ENCODE data around the gene SYNDIG1.
"Not testable (repeated sequence)": the region's sequence is repeated elsewhere in the genome, so short reads cannot be mapped to it uniquely, and the experiment has no call there.

The SYNDIG1 gene

DNA sequence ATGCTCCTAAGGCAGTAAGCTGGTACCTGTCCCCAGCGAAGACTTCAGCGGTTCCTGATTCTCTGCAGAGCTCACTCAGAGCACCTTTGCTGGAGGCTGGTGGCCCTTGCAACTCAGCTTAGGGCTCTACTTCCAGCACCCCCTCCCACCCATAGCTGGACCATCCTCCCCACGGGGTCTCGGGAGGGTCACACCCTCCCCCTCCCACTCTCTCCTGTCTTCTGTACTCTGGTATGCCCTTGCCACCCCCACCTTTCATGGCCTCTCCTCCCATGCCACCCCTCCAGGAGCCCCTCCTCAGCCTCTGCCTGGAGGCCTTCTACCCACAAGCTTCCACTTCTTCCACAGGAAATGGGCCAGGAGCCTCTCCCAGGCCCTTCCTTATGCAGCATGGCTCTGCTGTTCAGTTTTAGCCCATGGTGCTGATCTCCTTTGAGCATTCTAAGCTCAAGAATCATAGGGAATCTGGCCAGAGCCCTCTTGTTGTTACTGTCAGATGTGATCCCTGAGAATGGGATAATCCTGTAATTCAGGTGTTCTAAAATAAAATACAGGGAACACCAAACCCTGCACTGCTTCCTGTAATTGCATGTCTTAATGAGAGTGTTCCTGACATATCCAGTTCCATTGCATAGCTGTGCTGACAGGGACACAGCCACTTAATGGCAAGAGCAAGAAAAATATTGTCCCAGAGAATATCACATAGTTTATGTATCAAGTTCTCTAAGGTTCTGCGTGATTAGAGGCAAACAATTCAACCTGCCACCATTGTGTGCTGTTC lies 142.1 kb downstream of the SYNDIG1 start:
- no peak for DNase-seq (ENCODE audit: low spot score)

DNA sequence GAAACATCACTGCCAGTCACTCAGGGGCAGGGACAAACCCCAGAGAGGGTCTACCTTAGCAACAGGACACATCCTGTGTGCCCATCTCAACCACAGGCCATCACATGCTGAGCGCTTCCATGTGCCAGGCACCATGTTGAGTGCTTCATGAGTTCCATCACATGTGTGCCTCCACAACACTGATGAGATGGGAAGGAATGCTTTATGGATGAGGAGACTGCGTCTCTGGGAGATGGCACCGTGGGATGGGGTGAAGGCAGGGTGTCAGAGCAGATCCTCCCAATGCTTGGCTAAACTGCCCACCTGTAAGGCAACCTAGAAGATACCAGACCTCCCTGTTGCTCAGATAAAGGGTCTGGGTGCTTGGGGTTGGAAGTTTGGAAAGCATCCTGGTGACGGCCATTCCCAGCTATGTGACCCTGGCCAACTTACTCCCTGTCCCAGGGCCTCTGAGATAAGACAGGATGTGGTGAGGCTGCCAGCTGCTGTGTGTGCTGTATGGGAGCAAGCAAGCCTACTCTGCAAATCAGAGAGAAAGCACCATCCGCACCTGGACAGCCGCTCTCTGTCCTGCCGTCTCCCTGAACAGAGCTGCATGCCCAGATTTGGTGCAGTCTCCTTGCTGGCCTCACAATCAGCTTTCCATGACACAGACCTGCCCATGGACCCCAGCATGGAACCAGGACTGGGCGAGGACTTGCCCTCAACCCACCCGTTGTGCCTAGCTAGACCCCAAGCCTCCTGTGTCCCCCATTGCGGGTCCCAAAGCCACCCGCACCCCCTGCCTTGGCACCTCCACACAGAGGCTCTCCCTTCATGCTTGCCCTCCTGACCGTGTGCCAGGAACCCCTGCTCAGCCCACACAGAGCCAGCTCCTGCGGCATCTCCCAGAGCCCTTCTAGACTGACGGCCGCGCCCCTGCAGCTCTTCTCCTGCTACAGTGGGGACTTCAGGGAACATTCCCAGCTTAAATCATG lies 143.7 kb downstream of the SYNDIG1 start:
- DNase-seq (ENCODE audit: low spot score), result no peak

DNA sequence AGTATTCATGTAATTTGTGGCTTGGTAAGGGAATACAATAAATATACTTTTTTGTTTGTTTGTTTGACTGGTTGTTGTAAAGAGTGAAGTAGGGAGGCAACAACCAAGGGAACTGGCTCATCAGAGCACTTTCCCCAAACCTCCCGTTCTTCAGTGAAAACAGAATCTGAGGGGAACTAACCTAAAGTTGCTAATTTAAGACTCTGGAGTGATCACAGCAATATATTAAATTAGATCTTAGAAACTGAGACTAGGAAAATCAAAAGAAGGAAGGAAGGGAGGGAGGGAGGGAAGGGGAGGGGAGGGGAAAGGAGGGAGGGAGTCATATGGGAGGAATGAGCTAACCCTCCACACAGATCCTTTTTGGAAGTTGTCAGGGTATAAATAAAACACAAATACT lies 144.9 kb downstream of the SYNDIG1 start:
- DNase-seq (ENCODE audit: low spot score), result no peak

DNA sequence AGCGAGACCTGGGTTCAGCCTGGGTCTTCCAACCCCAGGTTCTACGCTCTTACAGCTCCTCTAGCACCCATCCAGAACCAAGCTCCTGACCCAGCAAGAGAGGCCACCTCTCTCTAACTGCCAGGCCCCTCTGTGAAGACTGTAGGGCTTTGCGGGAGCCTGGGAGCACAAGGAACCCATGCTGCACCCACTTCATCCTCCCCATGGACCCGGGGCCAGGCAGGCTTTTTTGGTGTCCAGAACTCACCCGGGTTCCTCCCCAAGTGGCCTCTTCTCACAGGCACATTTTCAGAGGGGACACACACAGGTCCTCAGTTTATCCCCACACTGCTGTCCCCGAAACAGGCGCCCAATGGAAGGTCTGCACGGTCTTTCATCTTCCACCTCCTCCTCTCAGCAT lies 145.9 kb downstream of the SYNDIG1 start:
- no peak for DNase-seq (ENCODE audit: low spot score)

DNA sequence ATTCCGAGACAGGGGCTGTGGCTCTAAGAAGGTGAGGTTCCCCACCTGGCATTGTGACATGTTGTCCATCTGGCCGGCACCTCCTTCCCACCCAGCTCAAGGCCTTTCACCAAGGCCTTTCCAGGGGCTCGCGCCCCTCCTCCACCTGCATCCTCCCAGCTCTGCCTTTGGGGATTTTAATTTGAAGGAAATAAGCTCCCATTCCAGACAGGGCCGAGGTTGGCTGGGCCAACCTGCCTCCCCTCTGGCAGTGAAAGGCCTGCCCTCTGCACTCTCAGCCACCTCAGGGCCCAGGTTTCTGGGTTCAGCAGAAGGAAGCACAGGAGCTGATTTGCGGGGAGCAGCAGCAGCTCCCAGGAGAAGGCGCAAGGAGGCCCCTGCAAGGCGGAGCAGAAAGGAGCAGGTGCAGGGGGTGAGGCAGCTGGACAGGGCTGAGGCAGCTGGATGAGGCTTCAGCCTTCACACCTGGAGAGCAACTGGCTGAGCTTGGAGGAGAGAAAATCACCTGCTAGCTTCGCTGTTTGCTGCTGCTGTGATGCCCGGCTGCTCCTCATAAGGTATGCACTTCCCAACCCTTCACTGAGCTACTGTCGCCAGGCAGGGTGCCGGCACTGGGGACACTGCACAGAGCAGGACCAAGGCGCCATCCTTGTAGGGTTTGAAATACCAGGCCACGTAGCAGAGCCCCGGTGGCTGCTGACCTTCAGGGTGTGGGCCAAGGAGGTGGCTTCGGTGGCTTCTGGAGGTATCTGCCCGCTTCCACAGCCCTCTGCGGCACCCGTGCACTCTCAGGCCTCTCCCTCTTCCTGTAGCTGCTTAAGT lies 147.0 kb downstream of the SYNDIG1 start:
- no peak for DNase-seq (ENCODE audit: low spot score)

DNA sequence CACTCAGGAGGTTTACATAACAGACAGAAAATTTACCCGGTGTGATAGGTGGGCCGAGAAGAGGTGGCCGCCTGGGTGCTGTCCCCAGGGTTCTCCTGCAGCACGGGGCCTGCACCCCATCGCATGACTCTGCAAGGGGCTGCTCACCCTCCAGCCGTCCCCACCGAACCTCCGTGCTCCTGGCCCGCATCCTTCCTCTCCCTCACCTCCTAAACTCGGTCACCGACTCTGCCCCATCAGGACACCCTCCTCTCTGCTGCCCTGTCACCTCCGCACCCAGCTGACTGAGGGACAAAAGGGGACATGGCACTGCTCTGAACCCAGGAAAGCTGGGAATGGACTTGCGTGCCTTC lies 147.6 kb downstream of the SYNDIG1 start:
- DNase-seq (ENCODE audit: low spot score), result no peak

DNA sequence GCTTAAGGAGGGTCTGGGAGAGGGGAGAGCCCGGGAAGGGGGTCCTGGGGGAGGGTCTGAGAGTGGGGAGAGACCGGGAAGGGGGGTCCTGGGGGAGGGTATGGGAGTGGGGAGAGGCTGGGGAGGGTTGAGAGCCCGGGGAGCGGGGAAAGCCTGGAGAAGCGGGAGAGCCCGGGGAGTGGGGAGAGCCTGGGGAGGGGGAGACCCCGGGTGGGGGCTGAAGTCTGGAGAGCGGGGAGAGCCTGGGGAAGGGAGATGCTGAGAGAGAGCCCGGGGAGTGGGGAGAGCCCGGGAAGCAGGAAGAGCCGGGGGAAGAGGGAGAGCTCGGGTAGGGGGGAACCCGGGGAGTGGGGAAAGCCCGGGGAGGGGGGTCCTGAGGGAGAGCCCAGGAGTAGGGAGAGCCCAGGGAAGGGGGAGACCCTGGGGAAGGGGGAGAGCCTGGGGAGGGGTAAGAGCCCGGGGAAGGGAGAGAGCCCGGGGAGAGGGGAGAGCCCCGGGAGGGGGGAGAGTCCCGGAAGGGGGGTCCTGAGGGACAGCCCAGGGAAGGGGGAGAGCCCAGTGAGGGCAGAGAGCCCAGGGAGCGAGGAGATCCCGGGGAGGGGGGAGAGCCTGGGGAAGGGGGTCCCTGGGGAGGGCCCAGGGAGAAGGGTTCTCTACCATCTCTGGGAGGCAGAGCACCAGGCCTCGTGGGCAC lies 148.5 kb downstream of the SYNDIG1 start:
- DNase-seq (ENCODE audit: low spot score), result no peak

DNA sequence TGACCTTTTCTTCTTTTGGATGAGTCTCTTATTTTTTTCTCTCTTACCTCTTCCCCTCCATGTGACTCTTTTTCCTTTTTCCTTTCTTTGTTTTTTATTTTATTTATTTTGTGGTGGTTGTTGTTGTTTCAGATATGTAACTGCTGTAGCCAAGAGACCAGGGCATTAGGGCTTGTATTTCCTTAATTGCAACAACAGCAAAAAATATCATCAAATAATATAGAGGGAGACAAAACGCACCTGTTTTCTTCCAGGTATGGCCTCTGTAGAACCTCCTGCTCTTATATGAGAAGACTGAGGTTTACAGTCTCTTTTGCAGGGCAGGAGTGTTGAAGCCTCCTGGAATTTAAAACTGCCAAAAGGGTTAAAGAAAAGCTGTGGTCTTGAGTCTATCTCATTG lies 149.3 kb downstream of the SYNDIG1 start:
- no peak for DNase-seq (ENCODE audit: low spot score)

DNA sequence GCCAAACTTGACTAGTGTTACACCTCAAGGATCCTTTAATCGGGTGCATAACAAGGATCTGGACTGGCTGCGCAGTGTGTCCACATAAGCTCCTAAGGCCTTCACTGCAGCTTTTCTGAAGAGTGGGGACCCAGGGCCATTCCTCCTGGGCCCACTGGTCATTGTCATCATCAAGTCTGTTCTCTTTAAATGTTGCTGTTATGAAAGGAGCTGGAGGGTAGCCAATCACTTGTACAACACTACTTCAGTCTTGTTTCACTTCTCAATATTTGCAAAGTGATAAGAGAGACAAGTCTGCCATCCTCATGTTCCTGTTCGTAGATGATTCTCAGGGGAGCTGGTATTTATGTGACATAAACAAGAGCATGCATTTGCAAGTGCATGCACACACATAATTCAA lies 149.8 kb downstream of the SYNDIG1 start:
- no peak for DNase-seq (ENCODE audit: low spot score)

DNA sequence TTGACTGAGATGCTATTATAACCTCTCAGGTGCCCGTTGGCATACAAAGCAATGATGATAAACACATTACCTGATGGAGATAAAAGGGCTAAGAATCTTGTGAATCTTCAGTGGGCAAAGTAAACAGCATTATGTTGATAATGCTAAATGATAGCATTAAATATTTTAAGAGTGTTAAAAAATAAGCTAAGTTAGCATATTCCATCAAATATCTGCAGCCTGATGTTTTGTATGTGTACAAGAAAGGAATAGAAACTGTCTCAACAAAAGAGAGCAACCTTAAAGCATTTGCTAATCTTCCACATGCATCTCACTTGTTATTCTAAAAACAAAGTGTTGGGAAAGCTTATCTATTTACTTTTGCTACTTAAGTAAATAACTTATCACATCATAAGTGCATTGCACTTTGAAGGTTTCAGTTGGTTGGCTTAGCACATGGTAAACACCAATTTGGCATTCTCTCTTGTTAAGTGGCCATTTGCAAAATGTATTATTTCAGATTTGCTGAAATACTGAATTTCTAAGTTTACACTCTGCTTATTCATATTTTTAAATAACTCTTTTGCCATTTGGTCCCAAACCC lies 151.6 kb downstream of the SYNDIG1 start:
- DNase-seq (ENCODE audit: low spot score), result no peak

DNA sequence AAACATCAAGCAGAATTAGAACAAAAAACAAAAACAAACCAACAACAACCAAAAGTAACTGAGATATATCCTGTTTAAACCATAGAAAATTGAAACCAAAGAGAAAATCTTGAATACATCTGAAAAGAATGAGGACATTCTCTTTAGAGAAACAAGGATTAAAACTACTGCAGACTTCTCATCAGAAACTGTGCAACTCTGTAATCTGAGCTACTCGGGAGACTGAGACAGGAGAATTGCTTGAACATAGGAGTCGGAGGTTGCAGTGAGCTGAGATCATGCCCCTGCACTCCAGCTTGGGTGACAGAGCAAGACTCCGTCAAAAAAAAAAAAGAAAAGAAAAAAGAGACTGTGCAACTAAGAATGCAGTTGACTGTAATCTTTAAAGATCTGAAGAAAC lies 153.4 kb downstream of the SYNDIG1 start:
- DNase-seq (ENCODE audit: low spot score), result no peak

DNA sequence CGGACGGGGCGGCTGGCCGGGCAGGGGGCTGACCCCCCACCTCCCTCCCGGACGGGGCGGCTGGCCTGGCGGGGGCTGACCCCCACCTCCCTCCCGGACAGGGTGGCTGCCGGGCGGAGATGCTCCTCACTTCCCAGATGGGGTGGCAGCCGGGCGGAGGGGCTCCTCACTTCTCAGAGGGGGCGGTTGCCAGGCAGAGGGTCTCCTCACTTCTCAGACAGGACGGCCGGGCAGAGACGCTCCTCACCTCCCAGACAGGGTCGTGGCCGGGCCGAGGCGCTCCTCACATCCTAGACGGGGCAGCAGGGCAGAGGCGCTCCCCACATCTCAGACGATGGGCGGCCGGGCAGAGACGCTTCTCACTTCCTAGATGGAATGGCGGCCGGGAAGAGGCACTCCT lies 156.7 kb downstream of the SYNDIG1 start:
- not testable (repeated sequence) for DNase-seq (ENCODE audit: low spot score)

DNA sequence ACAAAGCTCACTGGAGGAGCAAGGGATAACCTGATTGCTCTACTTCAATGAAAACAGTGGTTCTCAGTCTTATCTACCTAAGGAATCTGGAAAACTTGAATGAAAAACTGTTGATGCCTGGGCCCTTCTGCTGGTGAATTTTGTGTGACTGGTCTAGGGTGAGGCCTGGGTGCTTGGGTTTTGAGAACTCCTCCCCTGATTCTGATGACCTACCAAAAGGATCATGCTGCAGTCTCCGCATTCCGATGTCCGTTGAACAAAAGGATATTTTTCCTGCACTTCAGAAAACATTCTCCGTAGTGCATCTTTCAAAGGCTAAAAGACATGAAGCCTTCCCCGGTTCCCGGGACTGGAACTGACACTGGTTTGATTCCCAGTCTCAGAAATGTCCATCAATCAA lies 157.9 kb downstream of the SYNDIG1 start:
- no peak for DNase-seq (ENCODE audit: low spot score)

DNA sequence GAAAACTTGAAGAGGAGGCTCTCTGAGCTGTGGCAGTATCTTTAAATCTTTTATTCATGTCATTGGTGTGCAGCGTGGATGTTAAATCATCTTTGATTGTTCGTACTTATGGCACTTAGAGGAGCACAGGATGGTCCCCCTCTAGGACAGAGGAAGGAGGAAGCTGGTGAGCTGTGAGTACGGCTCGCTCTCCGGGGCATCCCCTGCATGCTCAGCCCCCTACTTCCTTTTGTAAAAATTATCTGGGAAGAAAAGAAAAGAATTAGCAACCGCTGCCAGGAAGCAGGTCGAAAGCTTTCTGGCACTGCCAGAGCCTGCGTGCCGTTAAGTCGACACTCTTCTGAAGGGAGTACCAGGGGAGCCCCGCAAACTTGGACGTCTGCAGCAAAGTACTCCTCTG lies 158.5 kb downstream of the SYNDIG1 start:
- DNase-seq (ENCODE audit: low spot score), result no peak

DNA sequence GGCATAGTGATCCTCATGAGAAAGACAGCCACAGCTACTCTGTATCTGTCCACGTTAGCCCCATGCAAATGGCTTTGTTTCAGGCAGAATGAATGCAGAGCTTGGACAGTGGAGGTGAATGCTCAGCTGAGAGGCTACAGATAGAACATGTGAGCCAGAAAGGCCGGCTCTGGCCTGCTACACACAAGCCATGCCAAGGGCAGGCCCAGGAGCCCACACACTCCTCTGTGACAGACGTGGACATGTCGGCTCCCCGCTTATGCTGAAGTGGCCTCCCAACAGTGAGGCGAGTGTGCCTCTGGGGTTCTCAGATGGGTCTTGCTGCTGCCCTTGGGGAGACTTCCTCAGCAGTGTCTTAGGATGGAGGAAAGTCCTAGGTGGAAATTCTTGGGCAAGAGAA lies 159.6 kb downstream of the SYNDIG1 start:
- no peak for DNase-seq (ENCODE audit: low spot score)

DNA sequence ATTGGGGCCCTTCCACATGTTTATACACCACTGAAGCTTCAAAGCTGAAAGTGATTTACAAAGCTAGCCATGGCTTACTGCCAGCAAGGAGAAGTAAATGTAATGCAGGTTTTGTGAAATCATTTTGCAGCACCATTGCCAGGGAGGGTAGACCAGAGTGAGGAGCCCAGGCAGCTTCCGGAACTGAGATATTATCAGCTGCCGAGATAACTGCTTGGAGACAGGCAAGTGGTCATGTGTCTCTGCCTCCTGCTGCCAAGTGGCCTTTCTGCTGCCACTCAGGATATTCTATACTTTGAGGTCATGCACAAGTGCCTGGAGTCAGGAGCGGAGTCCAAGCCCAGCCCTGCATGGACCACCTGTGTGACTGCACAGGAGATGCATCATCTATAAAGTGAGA lies 160.2 kb downstream of the SYNDIG1 start:
- DNase-seq (ENCODE audit: low spot score), result no peak

DNA sequence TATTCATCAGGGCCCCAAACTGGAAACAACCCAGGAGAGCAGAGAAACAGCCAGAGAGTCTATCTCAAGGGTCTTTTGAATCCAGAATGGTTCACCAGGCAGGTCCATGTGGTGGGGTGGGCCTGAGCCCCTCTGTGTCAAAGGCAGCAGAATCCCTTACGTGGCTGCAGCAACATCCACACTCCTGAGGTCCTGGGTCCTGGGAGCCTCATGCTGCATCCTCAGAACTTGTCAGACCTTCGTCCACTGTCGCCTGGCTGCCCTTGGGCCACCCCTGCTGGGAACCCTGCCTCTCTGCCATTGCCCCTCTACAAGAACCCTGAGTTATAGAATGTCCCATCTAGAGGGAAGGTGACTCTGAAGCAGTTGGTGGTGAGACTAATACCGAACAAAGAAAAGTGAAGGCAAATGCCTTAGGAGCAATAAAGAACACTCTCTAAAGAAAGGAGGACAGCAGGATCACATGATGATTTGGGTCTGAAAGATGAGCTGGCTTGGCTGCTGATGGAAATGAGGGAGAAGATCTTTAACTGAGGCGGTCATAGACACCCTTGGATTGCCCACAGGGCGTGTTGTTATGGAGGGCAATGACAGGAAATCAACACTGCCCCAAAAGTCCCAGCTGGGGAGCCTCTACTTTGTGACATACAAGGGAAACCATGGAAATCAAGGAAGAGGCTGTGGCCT lies 161.2 kb downstream of the SYNDIG1 start:
- DNase-seq (ENCODE audit: low spot score), result no peak

DNA sequence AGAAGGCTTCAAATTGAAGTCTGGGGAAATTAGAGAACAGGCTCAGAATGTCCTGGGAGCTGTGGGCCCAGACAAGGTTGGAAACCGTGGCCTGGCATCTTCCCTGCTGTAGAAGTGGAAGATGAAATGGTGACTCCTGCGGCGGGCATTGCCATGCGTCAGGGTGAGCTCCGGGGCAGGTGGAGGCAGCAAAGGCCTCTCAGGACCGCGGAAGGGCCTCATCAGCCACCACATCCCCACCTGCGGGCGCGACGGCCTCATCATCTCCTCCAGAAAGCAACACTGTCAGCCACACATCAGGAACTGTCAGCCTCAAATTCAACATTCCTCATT lies 161.7 kb downstream of the SYNDIG1 start:
- no peak for DNase-seq (ENCODE audit: low spot score)

DNA sequence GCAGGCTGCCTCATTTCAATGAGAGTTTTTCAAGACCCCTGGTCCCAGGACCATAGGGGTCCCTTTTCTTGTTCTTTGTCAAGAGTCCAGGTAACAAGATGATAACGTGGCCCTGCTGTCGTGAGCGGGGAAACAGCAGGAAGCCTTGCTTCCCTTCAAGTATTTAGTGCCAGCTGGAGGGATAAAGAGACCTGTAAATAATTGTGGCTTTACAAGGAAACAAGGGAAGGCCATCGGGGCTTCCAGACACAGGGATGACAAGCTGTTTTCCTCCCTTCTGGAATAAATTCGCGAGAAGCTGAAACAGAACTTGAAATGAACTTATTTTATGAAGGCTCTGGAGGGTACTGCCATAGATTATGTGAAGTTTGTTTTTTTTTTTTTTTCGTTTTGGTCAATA lies 163.2 kb downstream of the SYNDIG1 start:
- DNase-seq (ENCODE audit: low spot score), result no peak

DNA sequence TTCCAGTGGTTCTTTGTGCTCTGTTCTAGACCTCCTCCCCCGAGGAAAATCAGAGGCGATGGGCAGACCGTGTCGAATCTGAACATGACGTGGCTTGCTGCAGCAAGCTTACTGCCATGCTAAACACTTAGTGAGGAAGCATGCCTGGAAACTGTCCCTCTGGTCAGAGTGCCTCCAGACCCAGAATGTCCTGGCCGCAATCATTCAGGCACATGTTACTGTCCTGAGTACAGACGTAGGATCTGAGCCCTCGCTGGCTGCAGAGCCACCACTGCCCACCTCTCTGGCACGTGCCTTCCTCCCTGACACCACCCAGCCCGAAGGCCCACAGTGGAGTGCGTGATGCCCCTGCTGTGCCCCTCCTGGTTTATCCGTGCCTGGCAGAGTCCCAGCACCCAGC lies 163.6 kb downstream of the SYNDIG1 start:
- no peak for DNase-seq (ENCODE audit: low spot score)

DNA sequence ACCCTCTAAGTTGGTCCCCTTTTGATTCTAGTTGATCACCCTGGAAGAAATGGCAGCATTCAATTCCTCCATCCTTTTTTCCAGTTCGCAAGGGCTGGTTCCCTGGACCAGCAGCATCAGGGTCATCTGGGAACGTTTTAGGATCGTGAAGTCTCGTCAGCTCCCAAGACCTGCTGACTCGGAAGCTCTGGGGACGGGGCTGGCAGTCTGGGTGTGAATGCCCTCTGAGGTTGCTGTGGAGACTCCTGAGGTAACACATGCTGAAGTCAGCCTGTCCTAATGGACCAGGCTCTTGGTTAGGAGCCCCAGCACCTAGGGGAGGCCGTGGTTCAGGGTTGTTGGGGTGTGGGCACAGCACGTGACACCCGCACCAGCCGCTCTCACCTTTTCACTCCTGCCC lies 164.1 kb downstream of the SYNDIG1 start:
- DNase-seq (ENCODE audit: low spot score), result no peak

Data from RKO (cell line).